ENCODE data around the gene CERCAM. TPM values are rescaled to one million over a fixed set of nuclear protein-coding genes. Genes with fewer than 3 reads are reported as not detected.

CERCAM gene
- total and polyA plus RNA-seq, 2 of the 13 experiments (the other 11 are each of a cell fraction or from before 2014, with no cell fraction given), result 9.0 to 17.1 TPM

DNA sequence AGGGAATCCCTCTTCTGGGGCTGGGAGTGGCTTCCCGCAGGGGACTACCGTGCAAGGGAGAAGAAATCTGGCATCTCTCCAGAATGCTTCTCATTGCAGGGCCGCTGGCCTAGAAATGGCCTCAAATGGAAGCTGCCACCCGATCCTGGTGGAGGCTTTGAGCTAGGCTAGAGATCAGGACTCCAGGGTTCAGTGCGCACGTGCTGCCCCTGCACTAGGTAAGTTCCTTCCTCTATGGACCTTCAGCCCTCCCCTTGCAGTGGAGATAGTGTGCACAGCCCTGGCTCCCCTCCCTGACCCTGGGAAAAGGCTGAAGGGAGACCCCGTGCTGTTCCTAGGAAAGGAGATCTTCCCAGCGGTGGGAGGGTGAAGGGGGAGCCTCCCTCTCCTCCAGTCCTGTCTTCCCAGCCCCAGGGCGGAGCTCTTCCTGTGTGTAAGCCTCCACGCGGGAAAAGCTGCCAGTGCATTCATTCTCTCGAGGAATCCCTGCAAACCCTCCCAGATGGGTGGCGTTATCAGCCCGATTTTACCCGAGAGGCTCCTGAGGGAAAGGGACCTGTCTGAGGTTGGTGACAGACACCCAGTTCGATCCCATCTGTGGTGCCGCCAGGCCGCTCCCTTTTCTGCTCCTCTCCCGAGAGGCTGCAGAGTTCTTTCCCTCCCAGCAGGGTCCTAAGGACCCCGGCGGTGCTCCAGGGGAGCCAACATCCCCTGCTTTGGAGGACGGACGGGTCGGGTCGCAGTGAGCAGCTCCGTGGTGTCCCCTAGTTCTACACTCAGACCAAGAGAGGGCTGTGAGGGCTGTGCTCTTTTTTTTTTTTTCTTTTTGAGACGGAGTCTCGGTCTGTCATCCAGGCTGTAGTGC, 1.4 kb upstream of the CERCAM start (continued):
- TF ChIP-seq, protein P1, sequence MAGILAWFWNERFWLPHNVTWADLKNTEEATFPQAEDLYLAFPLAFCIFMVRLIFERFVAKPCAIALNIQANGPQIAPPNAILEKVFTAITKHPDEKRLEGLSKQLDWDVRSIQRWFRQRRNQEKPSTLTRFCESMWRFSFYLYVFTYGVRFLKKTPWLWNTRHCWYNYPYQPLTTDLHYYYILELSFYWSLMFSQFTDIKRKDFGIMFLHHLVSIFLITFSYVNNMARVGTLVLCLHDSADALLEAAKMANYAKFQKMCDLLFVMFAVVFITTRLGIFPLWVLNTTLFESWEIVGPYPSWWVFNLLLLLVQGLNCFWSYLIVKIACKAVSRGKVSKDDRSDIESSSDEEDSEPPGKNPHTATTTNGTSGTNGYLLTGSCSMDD (CRISPR knock-in tag; IDR thresholded peaks at IDR 0.05), result no peak
- TF ChIP-seq ZNF589 (CRISPR knock-in tag; conservative IDR thresholded peaks at IDR 0.05), result no peak
- TF ChIP-seq PITX1 (CRISPR knock-in tag; IDR thresholded peaks at IDR 0.05), result no peak
- no peak for TF ChIP-seq RFX5 (IDR thresholded peaks at IDR 0.05; ENCODE audit: low read depth, low read length)
- TF ChIP-seq, protein P2, sequence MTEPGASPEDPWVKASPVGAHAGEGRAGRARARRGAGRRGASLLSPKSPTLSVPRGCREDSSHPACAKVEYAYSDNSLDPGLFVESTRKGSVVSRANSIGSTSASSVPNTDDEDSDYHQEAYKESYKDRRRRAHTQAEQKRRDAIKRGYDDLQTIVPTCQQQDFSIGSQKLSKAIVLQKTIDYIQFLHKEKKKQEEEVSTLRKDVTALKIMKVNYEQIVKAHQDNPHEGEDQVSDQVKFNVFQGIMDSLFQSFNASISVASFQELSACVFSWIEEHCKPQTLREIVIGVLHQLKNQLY (CRISPR knock-in tag; IDR thresholded peaks at IDR 0.05), result no peak
- TF ChIP-seq, protein P3, sequence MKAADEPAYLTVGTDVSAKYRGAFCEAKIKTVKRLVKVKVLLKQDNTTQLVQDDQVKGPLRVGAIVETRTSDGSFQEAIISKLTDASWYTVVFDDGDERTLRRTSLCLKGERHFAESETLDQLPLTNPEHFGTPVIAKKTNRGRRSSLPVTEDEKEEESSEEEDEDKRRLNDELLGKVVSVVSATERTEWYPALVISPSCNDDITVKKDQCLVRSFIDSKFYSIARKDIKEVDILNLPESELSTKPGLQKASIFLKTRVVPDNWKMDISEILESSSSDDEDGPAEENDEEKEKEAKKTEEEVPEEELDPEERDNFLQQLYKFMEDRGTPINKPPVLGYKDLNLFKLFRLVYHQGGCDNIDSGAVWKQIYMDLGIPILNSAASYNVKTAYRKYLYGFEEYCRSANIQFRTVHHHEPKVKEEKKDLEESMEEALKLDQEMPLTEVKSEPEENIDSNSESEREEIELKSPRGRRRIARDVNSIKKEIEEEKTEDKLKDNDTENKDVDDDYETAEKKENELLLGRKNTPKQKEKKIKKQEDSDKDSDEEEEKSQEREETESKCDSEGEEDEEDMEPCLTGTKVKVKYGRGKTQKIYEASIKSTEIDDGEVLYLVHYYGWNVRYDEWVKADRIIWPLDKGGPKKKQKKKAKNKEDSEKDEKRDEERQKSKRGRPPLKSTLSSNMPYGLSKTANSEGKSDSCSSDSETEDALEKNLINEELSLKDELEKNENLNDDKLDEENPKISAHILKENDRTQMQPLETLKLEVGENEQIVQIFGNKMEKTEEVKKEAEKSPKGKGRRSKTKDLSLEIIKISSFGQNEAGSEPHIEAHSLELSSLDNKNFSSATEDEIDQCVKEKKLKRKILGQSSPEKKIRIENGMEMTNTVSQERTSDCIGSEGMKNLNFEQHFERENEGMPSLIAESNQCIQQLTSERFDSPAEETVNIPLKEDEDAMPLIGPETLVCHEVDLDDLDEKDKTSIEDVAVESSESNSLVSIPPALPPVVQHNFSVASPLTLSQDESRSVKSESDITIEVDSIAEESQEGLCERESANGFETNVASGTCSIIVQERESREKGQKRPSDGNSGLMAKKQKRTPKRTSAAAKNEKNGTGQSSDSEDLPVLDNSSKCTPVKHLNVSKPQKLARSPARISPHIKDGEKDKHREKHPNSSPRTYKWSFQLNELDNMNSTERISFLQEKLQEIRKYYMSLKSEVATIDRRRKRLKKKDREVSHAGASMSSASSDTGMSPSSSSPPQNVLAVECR (CRISPR knock-in tag; IDR thresholded peaks at IDR 0.05; ENCODE audit: borderline replicate concordance), result 0 out of 2 replicates have a peak, but pooled peaks have one; percentile 1
- TF ChIP-seq SSRP1 (CRISPR knock-in tag; IDR thresholded peaks at IDR 0.05), result no peak
- 0 out of 2 replicates have a peak, but pooled peaks have one; percentile 51 for TF ChIP-seq ZNF607 (CRISPR knock-in tag; IDR thresholded peaks at IDR 0.05; ENCODE audit: borderline replicate concordance)
- TF ChIP-seq ZNF451 (CRISPR knock-in tag; IDR thresholded peaks at IDR 0.05), result no peak
- TF ChIP-seq ZNF17 (CRISPR knock-in tag; IDR thresholded peaks at IDR 0.05), result no peak
- TF ChIP-seq, protein P4, sequence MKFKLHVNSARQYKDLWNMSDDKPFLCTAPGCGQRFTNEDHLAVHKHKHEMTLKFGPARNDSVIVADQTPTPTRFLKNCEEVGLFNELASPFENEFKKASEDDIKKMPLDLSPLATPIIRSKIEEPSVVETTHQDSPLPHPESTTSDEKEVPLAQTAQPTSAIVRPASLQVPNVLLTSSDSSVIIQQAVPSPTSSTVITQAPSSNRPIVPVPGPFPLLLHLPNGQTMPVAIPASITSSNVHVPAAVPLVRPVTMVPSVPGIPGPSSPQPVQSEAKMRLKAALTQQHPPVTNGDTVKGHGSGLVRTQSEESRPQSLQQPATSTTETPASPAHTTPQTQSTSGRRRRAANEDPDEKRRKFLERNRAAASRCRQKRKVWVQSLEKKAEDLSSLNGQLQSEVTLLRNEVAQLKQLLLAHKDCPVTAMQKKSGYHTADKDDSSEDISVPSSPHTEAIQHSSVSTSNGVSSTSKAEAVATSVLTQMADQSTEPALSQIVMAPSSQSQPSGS (CRISPR knock-in tag; IDR thresholded peaks at IDR 0.05), result no peak
- TF ChIP-seq ZNF761 (CRISPR knock-in tag; conservative IDR thresholded peaks at IDR 0.05), result no peak
- TF ChIP-seq SATB2 (CRISPR knock-in tag; IDR thresholded peaks at IDR 0.05), result no peak
- 0 out of 2 replicates have a peak, but pooled peaks have one; percentile 2 for TF ChIP-seq ZNF766 (CRISPR knock-in tag; IDR thresholded peaks at IDR 0.05; ENCODE audit: borderline replicate concordance)
- no peak for TF ChIP-seq DR1 (CRISPR knock-in tag; IDR thresholded peaks at IDR 0.05)
- TF ChIP-seq, protein P5, sequence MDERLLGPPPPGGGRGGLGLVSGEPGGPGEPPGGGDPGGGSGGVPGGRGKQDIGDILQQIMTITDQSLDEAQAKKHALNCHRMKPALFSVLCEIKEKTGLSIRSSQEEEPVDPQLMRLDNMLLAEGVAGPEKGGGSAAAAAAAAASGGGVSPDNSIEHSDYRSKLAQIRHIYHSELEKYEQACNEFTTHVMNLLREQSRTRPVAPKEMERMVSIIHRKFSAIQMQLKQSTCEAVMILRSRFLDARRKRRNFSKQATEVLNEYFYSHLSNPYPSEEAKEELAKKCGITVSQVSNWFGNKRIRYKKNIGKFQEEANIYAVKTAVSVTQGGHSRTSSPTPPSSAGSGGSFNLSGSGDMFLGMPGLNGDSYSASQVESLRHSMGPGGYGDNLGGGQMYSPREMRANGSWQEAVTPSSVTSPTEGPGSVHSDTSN (CRISPR knock-in tag; IDR thresholded peaks at IDR 0.05), result no peak
- no peak for TF ChIP-seq POGZ (CRISPR knock-in tag; IDR thresholded peaks at IDR 0.05)
- no peak for TF ChIP-seq REPIN1 (CRISPR knock-in tag; IDR thresholded peaks at IDR 0.05; ENCODE audit: borderline replicate concordance, low read depth)
- no peak for TF ChIP-seq KLF13 (CRISPR knock-in tag; IDR thresholded peaks at IDR 0.05)
- TF ChIP-seq SAFB2 (CRISPR knock-in tag; IDR thresholded peaks at IDR 0.05; ENCODE audit: borderline replicate concordance, low read depth), result no peak
- no peak for TF ChIP-seq HNRNPK (IDR thresholded peaks at IDR 0.05; ENCODE audit: low read depth, low read length, poor library complexity, severe bottlenecking)

Measured in HepG2 (cell line).